SK-N-MC (cell line): Measurements from ENCODE around the gene CD53.
"Not testable (repeated sequence)": the region's sequence is repeated elsewhere in the genome, so short reads cannot be mapped to it uniquely, and the experiment has no call there.

ENCODE experiments used
- DNase-seq: peaks from one replicate; pipeline ENCODE4 v3.0.0-alpha.2; 2011; ENCODE audit warnings: low read depth, low spot score
- H3K27ac ChIP-seq: fragments of 200-600 bp; sonication (generic); 2 replicates; pipeline ENCODE4 v1.5.1; 2016; ENCODE audit warnings: mixed run types
- H3K36me3 ChIP-seq: fragments of 200-600 bp; sonication (generic); 2 replicates; pipeline ENCODE4 v1.6.1; 2017; ENCODE audit warnings: antibody characterized with exemption, low read length, mixed read lengths; ENCODE audit not compliant: insufficient read depth
- H3K4me3 ChIP-seq: fragments of 200-600 bp; sonication (generic); 2 replicates; pipeline ENCODE4 v1.5.1; 2016
- H3K9ac ChIP-seq: fragments of 200-600 bp; sonication (generic); 2 replicates; pipeline ENCODE4 v1.8.0; 2017; ENCODE audit warnings: mixed run types, mixed read lengths; ENCODE audit not compliant: insufficient read length
- H3K9me3 ChIP-seq: fragments of 200-600 bp; sonication (generic); 2 replicates; pipeline ENCODE4 v1.6.1; 2017; ENCODE audit warnings: low read depth, mild to moderate bottlenecking, antibody characterized with exemption, low read length, moderate library complexity, mixed read lengths
- EZH2 ChIP-seq: fragments of 200-600 bp; sonication (generic); IDR thresholded peaks from one replicate; pipeline ENCODE4 v1.6.1; 2017; ENCODE audit warnings: antibody characterized with exemption
- FOXP2 ChIP-seq: optimal IDR thresholded peaks from 2 replicates; pipeline ENCODE3; 2011; ENCODE audit warnings: mild to moderate bottlenecking, moderate library complexity; ENCODE audit not compliant: insufficient read depth; ENCODE audit errors: extremely low read length, control extremely low read depth
- POLR2AphosphoS5 ChIP-seq: IDR thresholded peaks from 2 replicates; pipeline ENCODE4 v1.6.1; 2012; ENCODE audit warnings: mild to moderate bottlenecking, low read depth, low read length, borderline replicate concordance

CD53 gene

DNA sequence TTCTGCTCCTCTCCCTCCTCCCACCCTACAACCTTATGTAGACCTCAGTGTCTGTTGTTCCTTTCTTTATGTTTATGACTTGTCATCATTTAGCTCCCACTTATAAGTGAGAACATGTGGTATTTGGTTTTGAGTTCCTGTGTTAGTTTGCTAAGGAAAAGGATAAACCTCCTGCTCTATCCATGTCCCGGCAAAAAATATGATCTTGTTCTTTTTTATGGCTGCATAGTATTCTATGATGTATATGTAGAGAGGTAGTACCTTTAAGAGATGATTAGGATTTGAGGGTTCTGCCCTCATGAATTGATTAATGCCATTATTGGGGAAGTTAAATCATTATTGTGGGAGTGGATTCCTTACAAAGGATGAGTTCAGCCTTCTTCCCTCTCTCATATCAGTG lies 49.0 kb downstream of the CD53 start:
- Histone ChIP-seq H3K4me3 (no peak overlapping the region), H3K27ac (no peak overlapping the region), H3K9ac (no peak overlapping the region), H3K9me3 (no peaks in the 10 kb centered on the region), H3K36me3 (no peaks in the 10 kb centered on the region)
- no peak for DNase-seq
- TF ChIP-seq POLR2AphosphoS5, result no peak
- no peak for TF ChIP-seq EZH2
- TF ChIP-seq FOXP2, result no peak

DNA sequence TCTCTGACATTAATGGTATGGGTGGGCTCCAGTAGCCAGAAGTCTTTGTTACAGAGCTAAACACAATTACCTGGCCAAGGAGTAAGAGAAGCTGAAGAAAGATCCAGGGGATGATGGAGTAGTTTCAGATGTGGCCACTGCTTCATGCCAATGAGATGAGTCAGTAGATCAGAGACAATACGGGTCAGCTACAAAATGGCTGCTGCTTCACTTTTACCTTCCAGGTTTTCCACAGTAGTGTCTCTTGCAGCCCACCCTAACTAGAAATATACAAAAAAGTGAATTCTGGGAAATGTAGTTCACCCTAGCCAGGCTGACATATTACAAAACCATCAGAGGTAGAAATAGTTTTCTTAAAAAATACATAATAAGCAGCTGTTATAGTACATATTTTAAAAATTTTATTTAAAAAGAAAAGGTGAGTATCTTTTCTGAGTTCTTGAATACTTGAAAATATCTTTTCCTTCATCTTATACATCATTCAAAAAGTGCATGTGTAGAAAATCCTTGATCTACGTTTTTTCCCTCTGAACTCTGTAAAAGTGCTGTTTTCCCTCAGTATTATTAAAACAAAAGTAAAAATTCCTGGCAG lies 54.6 kb downstream of the CD53 start:
- Histone ChIP-seq H3K4me3 (no peak overlapping the region), H3K36me3 (no peaks in the 10 kb centered on the region), H3K27ac (no peak overlapping the region), H3K9ac (no peak overlapping the region), H3K9me3 (no peaks in the 10 kb centered on the region)
- TF ChIP-seq EZH2 (no peak), POLR2AphosphoS5 (no peak), FOXP2 (no peak)
- DNase-seq, result no peak

DNA sequence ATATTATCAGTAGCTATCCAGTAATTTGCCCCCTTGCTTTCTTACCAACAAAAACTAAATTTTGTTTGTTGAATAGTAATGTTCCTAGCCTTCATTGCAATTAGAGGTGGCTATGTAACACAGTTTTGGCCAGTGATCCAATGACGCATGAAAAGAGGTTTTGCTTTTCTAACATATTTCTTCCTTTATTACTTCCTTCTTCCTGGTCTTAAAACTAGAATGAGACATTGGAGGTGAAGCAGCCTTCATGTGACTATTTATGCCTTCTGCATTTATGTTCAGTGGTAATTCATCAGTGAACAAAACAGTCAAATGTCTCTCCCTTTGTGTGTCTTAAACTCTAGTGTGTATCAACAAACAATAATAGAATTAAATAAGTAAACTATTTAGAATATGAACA lies 55.2 kb downstream of the CD53 start:
- DNase-seq, result no peak
- Histone ChIP-seq H3K4me3 (no peak overlapping the region), H3K27ac (no peak overlapping the region), H3K9me3 (no peaks in the 10 kb centered on the region), H3K36me3 (no peaks in the 10 kb centered on the region), H3K9ac (no peak overlapping the region)
- no peak for TF ChIP-seq FOXP2
- no peak for TF ChIP-seq EZH2
- TF ChIP-seq POLR2AphosphoS5, result no peak

DNA sequence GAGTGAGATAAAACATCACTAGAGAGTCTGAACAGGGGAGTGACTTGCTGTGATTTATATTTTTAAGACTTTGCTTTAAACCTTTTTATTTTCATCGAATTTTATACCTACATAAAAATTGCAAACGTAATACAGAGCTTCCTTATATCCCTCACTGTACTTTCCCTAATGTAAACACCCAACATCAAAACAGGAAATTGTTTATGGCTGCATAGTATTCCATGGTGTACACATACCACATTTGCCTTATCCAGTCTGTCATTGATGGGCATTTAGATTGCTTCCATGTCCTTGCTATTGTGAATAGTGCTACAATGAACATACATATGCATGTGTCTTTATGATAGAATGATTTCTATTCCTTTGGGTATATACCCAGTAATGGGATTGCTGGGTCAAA lies 56.0 kb downstream of the CD53 start:
- Histone ChIP-seq H3K9ac (no peak overlapping the region), H3K9me3 (no peaks in the 10 kb centered on the region)
- TF ChIP-seq EZH2 (no peak), FOXP2 (no peak), POLR2AphosphoS5 (no peak)

DNA sequence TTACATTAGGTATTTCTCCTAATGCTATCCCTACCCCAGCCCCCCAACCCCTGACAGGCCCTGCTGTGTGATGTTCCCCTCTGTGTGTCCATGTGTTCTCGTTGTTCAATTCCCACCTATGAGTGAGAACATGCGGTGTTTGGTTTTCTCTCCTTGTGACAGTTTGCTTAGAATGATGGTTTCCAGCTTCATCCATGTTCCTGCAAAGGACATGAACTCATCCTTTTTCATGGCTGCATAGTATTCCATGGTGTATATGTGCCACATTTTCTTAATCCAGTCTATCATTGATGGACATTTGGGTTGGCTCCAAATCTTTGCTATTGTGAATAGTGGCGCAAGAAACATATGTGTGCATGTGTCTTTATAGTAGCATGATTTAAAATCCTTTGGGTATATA lies 58.1 kb downstream of the CD53 start:
- not testable (repeated sequence) for H3K4me3 ChIP-seq, H3K9me3 ChIP-seq, H3K27ac ChIP-seq, H3K36me3 ChIP-seq, H3K9ac ChIP-seq, DNase-seq

More for the DNA sequence above, 56.0 kb downstream of the CD53 start:
- H3K27ac ChIP-seq, result no peak overlapping the region
- no peak for DNase-seq
- no peaks in the 10 kb centered on the region for H3K36me3 ChIP-seq
- H3K4me3 ChIP-seq, result no peak overlapping the region

DNA sequence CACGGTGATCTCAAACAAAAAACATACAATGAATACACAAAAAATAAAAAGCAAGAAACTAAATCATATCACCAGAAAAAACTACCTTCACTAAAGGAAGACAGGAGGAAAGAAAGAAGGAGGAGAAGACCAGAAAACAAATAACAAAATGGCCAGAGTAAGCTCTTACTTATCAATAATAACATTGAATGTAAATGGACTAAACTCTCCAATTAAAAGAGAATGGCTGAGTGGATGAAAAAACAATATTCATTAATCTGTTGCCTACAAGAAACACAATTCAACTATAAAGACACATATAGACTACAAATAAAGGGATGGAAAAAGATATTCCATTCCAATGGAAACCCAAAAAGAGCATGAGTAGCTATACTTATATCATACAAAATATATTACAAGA lies 63.6 kb downstream of the CD53 start:
- Histone ChIP-seq H3K36me3 (no peaks in the 10 kb centered on the region), H3K9me3 (no peaks in the 10 kb centered on the region), H3K9ac (no peak overlapping the region), H3K27ac (no peak overlapping the region), H3K4me3 (no peak overlapping the region)
- TF ChIP-seq FOXP2, result no peak
- TF ChIP-seq EZH2, result no peak
- TF ChIP-seq POLR2AphosphoS5, result no peak
- no peak for DNase-seq

DNA sequence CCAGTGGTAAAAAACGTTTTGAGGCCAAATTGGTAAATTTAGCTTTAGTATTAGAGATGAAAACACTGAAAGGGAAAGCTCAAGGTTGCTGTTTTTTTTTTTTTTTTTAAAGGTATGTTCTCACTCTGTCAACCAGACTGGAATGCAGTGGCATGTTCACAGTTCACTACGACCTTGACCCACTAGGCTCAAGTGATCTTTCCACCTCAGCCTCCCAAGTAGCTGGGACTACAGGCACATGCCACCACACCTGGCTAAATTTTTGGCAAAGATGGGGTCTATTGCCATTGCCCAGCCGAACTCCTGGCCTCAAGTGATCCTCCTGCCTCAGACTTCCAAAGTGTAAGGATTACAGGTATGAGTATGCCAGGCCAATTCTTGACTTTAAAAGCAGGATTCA lies 71.9 kb downstream of the CD53 start:
- no peak overlapping the region for H3K27ac ChIP-seq
- TF ChIP-seq FOXP2 (no peak), EZH2 (no peak), POLR2AphosphoS5 (no peak)
- peaks cover 28% of the 10 kb centered on the region for H3K36me3 ChIP-seq
- no peak for DNase-seq
- no peak overlapping the region for H3K4me3 ChIP-seq
- H3K9me3 ChIP-seq, result no peaks in the 10 kb centered on the region
- no peak overlapping the region for H3K9ac ChIP-seq

DNA sequence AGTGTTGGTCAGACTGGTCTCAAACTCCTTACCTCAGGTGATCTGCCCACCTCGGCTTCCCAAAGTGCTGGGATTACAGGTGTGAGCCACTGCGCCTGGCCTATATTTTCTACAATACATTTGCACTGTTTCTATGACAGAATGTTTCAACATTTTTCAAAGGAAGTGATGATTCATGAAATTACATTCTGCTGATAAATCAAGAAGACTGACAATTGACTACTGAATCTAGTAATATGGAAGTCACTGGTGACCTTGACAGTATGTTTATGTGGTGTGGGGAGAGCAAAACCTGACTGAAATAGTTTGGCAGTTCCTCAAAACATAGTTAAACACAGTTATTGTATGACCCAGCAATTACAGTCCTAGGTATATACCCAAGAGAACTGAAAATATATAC lies 72.7 kb downstream of the CD53 start:
- no peaks in the 10 kb centered on the region for H3K9me3 ChIP-seq
- no peak for DNase-seq
- no peak overlapping the region for H3K4me3 ChIP-seq
- TF ChIP-seq EZH2 (no peak), POLR2AphosphoS5 (no peak), FOXP2 (no peak)
- no peak overlapping the region for H3K27ac ChIP-seq
- no peak overlapping the region for H3K9ac ChIP-seq
- peaks cover 37% of the 10 kb centered on the region for H3K36me3 ChIP-seq

DNA sequence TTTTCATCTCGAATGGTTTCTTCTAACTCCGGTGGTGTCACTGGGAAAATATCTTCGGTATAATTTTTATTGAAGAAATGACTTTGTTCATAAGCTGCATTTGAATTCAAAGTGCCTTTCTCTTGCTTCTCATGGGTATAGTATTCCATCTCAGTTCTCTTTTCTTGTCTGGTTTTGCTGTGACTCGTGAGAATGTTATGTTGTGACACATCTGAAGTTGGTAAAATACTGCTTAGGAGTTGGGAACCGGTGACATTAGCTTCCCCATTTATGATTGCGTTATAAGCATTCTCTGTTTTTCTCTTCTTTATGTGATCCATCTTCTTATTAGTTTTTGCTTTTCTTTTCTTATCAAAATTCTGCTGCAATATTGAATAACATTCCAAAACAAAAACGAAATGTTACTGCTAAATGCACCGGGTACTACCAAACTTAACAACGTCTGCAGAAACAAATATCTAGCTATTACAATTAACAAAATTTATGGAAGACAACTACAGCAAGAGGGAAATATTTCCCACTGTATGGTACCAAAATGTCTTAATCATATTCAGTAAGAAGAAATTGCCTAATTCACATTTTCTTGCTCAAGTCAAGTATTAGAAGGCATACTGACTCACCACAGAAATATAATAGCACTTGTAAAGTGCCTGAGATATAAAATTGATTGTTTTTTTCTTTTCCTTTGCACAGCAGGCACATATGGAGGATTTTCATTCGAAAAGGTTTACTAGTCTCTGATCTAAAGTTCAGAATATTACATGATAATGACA lies 75.3 kb downstream of the CD53 start:
- H3K4me3 ChIP-seq, result no peak overlapping the region
- H3K27ac ChIP-seq, result no peak overlapping the region
- DNase-seq, result no peak
- no peak overlapping the region for H3K9ac ChIP-seq
- peaks cover 52% of the 10 kb centered on the region for H3K36me3 ChIP-seq
- H3K9me3 ChIP-seq, result no peaks in the 10 kb centered on the region
- no peak for TF ChIP-seq EZH2
- TF ChIP-seq FOXP2, result no peak
- no peak for TF ChIP-seq POLR2AphosphoS5
